ENCODE measurements around the gene PDPN. TPM values are rescaled to one million over a fixed set of nuclear protein-coding genes. Genes with fewer than 3 reads are reported as not detected.

The PDPN gene
- total and polyA plus RNA-seq, 11 donors = 4.4 to 162 (median 21.1) TPM

DNA sequence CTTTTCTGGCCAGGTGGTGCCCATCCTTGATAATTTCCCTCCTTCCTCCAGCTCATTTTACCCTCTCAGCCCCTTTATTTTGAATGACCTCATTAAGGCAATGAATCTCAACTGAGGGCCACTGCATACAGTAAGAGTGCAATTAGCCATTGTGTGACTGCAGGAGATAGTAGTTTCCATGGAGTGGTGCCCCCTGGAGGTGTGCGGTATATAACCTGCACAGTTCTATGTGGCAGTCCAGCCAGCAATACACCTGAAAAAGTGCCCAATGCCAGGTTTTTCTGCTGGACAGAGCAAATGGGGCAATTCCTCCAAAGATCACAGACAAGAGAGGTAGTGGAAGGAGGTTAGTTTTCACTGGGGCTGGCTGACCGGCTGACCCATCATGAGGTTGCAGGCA lies 43.9 kb upstream of the PDPN start:
- intact Hi-C loops (cut with DNase I) = loop anchor here in 6 of 10 donors (2.0 to 10.0 kb wide), 4 partner anchors 52 to 75 kb away; no protein-coding TSS in a partner anchor
- H3K36me3 ChIP-seq = no peaks in the 10 kb centered on the region
- ATAC-seq (no peak), DNase-seq (no peak)
- TF ChIP-seq, protein P1, sequence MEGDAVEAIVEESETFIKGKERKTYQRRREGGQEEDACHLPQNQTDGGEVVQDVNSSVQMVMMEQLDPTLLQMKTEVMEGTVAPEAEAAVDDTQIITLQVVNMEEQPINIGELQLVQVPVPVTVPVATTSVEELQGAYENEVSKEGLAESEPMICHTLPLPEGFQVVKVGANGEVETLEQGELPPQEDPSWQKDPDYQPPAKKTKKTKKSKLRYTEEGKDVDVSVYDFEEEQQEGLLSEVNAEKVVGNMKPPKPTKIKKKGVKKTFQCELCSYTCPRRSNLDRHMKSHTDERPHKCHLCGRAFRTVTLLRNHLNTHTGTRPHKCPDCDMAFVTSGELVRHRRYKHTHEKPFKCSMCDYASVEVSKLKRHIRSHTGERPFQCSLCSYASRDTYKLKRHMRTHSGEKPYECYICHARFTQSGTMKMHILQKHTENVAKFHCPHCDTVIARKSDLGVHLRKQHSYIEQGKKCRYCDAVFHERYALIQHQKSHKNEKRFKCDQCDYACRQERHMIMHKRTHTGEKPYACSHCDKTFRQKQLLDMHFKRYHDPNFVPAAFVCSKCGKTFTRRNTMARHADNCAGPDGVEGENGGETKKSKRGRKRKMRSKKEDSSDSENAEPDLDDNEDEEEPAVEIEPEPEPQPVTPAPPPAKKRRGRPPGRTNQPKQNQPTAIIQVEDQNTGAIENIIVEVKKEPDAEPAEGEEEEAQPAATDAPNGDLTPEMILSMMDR (IDR thresholded peaks at IDR 0.05) = no peak
- no peak for TF ChIP-seq POLR2A (IDR thresholded peaks at IDR 0.05)
- peaks cover 0 to 39% (median 4%) of the 10 kb centered on the region in 12 donors for H3K4me1 ChIP-seq
- 91 to 97% (median 93%) methylated on average over 1 to 2 of the region's 2 CpGs for WGBS, 4 donors
- H3K27ac ChIP-seq = peak overlapping the region in 10 of 12 donors; percentile 62 to 95 (median 80)
- peaks cover 0 to 3% (median 0%) of the 10 kb centered on the region in 9 donors for H3K27me3 ChIP-seq
- no peak overlapping the region for H3K4me3 ChIP-seq
- H3K9me3 ChIP-seq = no peaks in the 10 kb centered on the region

DNA sequence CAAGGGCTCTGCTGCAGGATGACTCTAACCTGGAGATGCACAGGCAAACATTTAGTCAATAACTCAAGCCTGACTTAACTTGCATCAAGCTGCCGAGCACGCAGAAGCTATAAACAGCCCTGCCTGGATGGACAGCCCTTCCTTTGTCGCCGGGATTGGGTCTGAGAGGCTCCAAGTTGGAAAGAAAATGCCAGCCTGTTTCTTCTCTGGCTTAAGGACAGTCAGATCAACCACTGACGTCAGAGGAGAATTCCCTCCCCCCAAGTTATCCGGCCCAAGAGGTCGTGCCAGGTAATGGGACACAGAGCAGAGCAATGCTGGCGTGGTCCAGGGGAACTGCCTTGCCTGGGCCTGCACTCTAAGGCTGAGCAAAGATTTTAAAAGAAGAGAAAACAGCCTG lies 42.8 kb upstream of the PDPN start:
- Histone ChIP-seq H3K4me3 (peak overlapping the region in 5 of 12 donors; percentile 4 to 33 (median 13)), H3K27ac (peak overlapping the region; percentile 6 to 95 (median 80)), H3K4me1 (peaks cover 0 to 33% (median 3%) of the 10 kb centered on the region in 12 donors), H3K36me3 (no peaks in the 10 kb centered on the region), H3K9me3 (no peaks in the 10 kb centered on the region), H3K27me3 (peaks cover 0 to 3% (median 0%) of the 10 kb centered on the region in 9 donors)
- WGBS, 4 donors = 27 to 40% (median 37%) methylated on average over 8 of the region's 8 CpGs
- no peak for TF ChIP-seq POLR2A (IDR thresholded peaks at IDR 0.05)
- TF ChIP-seq, protein P1 (IDR thresholded peaks at IDR 0.05) = no peak
- ATAC-seq (peak; percentile 78 to 87 (median 82)), DNase-seq (peak in 4 of 5 donors; percentile 60 to 88 (median 65))
- intact Hi-C loops (cut with DNase I) = loop anchor here in 6 of 10 donors (2.0 to 10.0 kb wide), 4 partner anchors 54 to 76 kb away; no protein-coding TSS in a partner anchor

DNA sequence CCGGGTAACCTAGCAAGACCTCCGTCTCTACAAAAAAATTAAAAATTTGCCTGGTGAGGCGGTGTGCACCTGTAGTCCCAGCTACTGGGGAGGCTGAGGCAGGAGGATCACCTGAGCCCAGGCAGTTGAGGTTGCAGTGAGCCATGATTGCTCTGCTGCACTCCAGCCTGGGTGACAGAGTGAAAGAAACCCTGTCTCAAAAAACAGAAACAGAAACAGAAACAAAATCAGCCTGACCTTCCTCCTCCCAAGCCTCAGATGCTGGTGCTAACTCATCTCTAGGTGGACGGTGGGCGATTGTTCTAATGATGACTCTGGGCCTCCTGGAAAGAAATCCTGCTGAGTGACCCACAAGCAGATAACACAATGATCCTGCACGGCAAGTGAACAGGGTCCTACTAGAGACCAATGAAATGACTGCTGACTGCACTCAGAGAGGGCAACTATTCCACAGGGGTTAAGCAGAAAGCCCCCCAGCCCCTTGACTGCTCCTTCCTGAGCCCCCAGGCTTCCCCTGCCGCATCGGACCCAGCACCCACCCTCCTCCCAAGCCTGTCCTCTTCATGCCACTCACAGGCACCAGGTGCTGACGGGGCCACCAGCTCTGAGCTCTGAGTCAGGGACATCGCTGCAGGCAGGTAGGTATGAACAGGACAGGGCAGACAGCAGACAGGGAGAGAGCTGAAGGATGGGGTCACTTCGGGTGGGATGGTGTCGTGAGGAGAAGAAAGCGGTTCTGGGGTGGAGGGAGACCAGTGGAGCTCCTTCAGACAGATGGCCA lies 42.0 kb upstream of the PDPN start:
- 79 to 82% (median 80%) methylated on average over 13 of the region's 13 CpGs for WGBS, 4 donors
- no peak overlapping the region for H3K4me3 ChIP-seq
- H3K27me3 ChIP-seq = peaks cover 0 to 3% (median 0%) of the 10 kb centered on the region in 9 donors
- no peaks in the 10 kb centered on the region for H3K36me3 ChIP-seq
- DNase-seq = no peak
- H3K4me1 ChIP-seq = peaks cover 0 to 28% (median 0%) of the 10 kb centered on the region in 12 donors
- H3K27ac ChIP-seq = peak overlapping the region in 10 of 12 donors; percentile 62 to 95 (median 80)
- no peak for TF ChIP-seq POLR2A (IDR thresholded peaks at IDR 0.05)
- TF ChIP-seq, protein P1 (IDR thresholded peaks at IDR 0.05) = no peak
- H3K9me3 ChIP-seq = no peaks in the 10 kb centered on the region
- no peak for ATAC-seq
- intact Hi-C loops (cut with DNase I) = loop anchor here in 6 of 10 donors (2.0 to 10.0 kb wide), 4 partner anchors 54 to 77 kb away; no protein-coding TSS in a partner anchor

Data from heart left ventricle (tissue), 16 donors.